Hepatocyte (in vitro differentiated cells): ENCODE data around the gene TRABD.

Experiments used
- CTCF ChIP-seq: fragments of 200-600 bp; sonication (generic); IDR thresholded peaks from 2 replicates; pipeline ENCODE4 v1.5.1; 2016; ENCODE audit warnings: antibody characterized with exemption, mild to moderate bottlenecking; ENCODE audit not compliant: poor library complexity
- EZH2 ChIP-seq: fragments of 200-600 bp; sonication (generic); IDR thresholded peaks from 2 replicates; pipeline ENCODE4 v1.6.1; 2016; ENCODE audit warnings: antibody characterized with exemption, mild to moderate bottlenecking, borderline replicate concordance
- EZH2phosphoT487 ChIP-seq: fragments of 200-600 bp; sonication (generic); IDR thresholded peaks from one replicate; pipeline ENCODE4 v1.6.1; 2018; ENCODE audit warnings: antibody characterized with exemption, mild to moderate bottlenecking, low read depth, moderate library complexity; ENCODE audit not compliant: unreplicated experiment, severe bottlenecking

- TF ChIP-seq CTCF: no peak
- no peak for TF ChIP-seq EZH2
- no peak for TF ChIP-seq EZH2phosphoT487
Measured at GRCh38 chr22:50219800-50220602, 34.3 kb downstream of the TRABD start.
